Right lung (tissue), 5 donors: ENCODE measurements around the gene RAB11FIP3. TPM values are rescaled to one million over a fixed set of nuclear protein-coding genes. Genes with fewer than 3 reads are reported as not detected.

ENCODE experiments used
- DNase-seq, 2 donors: peaks; one replicate each; pipeline ENCODE4 v3.0.0-alpha.2; 2013
- polyA plus RNA-seq, 5 donors: library from polyadenylated mRNA; unstranded; fragments of 120-200 nt; gene quantifications; one replicate each; pipeline versions ENCODE4 v1.2.1 to v1.2.3, GENCODE V29; 2013; ENCODE audit warnings: inconsistent platforms in 1 of 5, low replicate concordance in 1 of 5; ENCODE audit not compliant: insufficient read length in 5 of 5, insufficient read depth in 1 of 5

RAB11FIP3 gene
- polyA plus RNA-seq, 5 donors = 42.7 to 56.7 (median 51.9) TPM

- no peak for DNase-seq
Observed at GRCh38 chr16:549544-550263, 124.3 kb downstream of the RAB11FIP3 start.

GRCh38 chr16:551210-551609, 125.8 kb downstream of the RAB11FIP3 start:
- DNase-seq = no peak

- no peak for DNase-seq
Observed at GRCh38 chr16:552171-552570, 126.7 kb downstream of the RAB11FIP3 start.

- no peak for DNase-seq
Observed at GRCh38 chr16:553601-554296, 128.3 kb downstream of the RAB11FIP3 start.

GRCh38 chr16:554297-554621, 128.8 kb downstream of the RAB11FIP3 start:
- DNase-seq = no peak

- no peak for DNase-seq
Observed at GRCh38 chr16:554640-555365, 129.4 kb downstream of the RAB11FIP3 start.

GRCh38 chr16:555528-556473, 130.4 kb downstream of the RAB11FIP3 start:
- no peak for DNase-seq

- DNase-seq = no peak
Observed at GRCh38 chr16:556474-557173, 131.2 kb downstream of the RAB11FIP3 start.

GRCh38 chr16:557463-558297, 132.2 kb downstream of the RAB11FIP3 start:
- no peak for DNase-seq

GRCh38 chr16:558298-559020, 133.0 kb downstream of the RAB11FIP3 start:
- no peak for DNase-seq

- DNase-seq = no peak
Observed at GRCh38 chr16:559021-559380, 133.6 kb downstream of the RAB11FIP3 start.

- DNase-seq = no peak
Observed at GRCh38 chr16:559411-560203, 134.2 kb downstream of the RAB11FIP3 start.

- no peak for DNase-seq
Observed at GRCh38 chr16:560204-560700, 134.8 kb downstream of the RAB11FIP3 start, which contains the start of gene PRR35. Gene PRR35, plus strand, starts transcription at chr16:560394. Its CDS starts 2,901 bp downstream, at chr16:563295.

- DNase-seq = no peak
Observed at GRCh38 chr16:560701-561412, 135.4 kb downstream of the RAB11FIP3 start.

GRCh38 chr16:561413-561794, 136.0 kb downstream of the RAB11FIP3 start:
- no peak for DNase-seq

GRCh38 chr16:561957-562938, 136.8 kb downstream of the RAB11FIP3 start:
- no peak for DNase-seq
